ENCODE data around the gene SPINT4. TPM values are rescaled to one million over a fixed set of nuclear protein-coding genes. Genes with fewer than 3 reads are reported as not detected.

SPINT4 gene
- total and polyA plus RNA-seq, 8 donors, result not detected

GRCh38 chr20:45774945-45775344 is 52.8 kb downstream of the SPINT4 start:
- no peak for DNase-seq
- H3K27me3 ChIP-seq, result no peaks in the 10 kb centered on the region
- no peak for FAIRE-seq
- intact Hi-C loops (cut with DNase I), result loop anchor here in 2 of 3 donors (5.0 to 10.0 kb wide), 2 partner anchors 320 to 458 kb away; no protein-coding TSS in a partner anchor
- H3K4me1 ChIP-seq, result peaks cover 7 to 25% (median 8%) of the 10 kb centered on the region in 3 donors
- no peak for TF ChIP-seq CTCF (IDR thresholded peaks at IDR 0.05)
- WGBS, 2 donors, result 63 to 85% methylated on average over 2 of the region's 2 CpGs
- ATAC-seq, result no peak
- H3K4me3 ChIP-seq, result no peak overlapping the region
- no peaks in the 10 kb centered on the region for H3K9me3 ChIP-seq
- no peak overlapping the region for H3K27ac ChIP-seq
- no peaks in the 10 kb centered on the region for H3K36me3 ChIP-seq

- H3K9me3 ChIP-seq, result no peaks in the 10 kb centered on the region
- FAIRE-seq, result no peak
Observed at GRCh38 chr20:45775411-45775810, 53.3 kb downstream of the SPINT4 start.

More at GRCh38 chr20:45775411-45775810, 53.3 kb downstream of the SPINT4 start:
- intact Hi-C loops (cut with DNase I), result loop anchor here in 1 of 3 donors (10.0 kb wide), 1 partner anchor 321 kb away; no protein-coding TSS in a partner anchor
- ATAC-seq, result no peak
- Histone ChIP-seq H3K36me3 (no peaks in the 10 kb centered on the region), H3K4me1 (peaks cover 8 to 30% (median 8%) of the 10 kb centered on the region in 3 donors), H3K4me3 (no peak overlapping the region), H3K27me3 (no peaks in the 10 kb centered on the region), H3K27ac (no peak overlapping the region)
- 86 to 87% methylated on average over 6 of the region's 6 CpGs for WGBS, 2 donors
- no peak for DNase-seq
- no peak for TF ChIP-seq CTCF (IDR thresholded peaks at IDR 0.05)

Small RNA genes within 50 kb of the gene (microRNA-seq; reads per million reads assigned to microRNA genes)
- gene MIR3617, result 0 reads per million in 2 donors

Other genes with a start within 250 kb of the SPINT4 start
- gene SPINT3, start 206.7 kb upstream of the SPINT4 start, total RNA-seq, result not detected
- not detected for gene SPINT3, start 206.7 kb upstream of the SPINT4 start, polyA plus RNA-seq
- not detected for gene WFDC6, start 182.9 kb upstream of the SPINT4 start, total RNA-seq
- not detected for gene WFDC6, start 182.9 kb upstream of the SPINT4 start, polyA plus RNA-seq
- gene EPPIN, start 174.9 kb upstream of the SPINT4 start, total RNA-seq, result not detected
- not detected for gene EPPIN, start 174.9 kb upstream of the SPINT4 start, polyA plus RNA-seq
- gene WFDC8, start 143.1 kb upstream of the SPINT4 start, total RNA-seq, result not detected
- gene WFDC8, start 143.1 kb upstream of the SPINT4 start, polyA plus RNA-seq, result not detected
- gene WFDC10A, start 92.6 kb upstream of the SPINT4 start, total RNA-seq, result not detected
- gene WFDC10A, start 92.6 kb upstream of the SPINT4 start, polyA plus RNA-seq, result not detected
- gene WFDC9, start 91.1 kb upstream of the SPINT4 start, total RNA-seq, result not detected
- not detected for gene WFDC9, start 91.1 kb upstream of the SPINT4 start, polyA plus RNA-seq
- gene WFDC11, start 52.1 kb upstream of the SPINT4 start, total RNA-seq, result not detected
- not detected for gene WFDC11, start 52.1 kb upstream of the SPINT4 start, polyA plus RNA-seq
- gene WFDC13, start 20.3 kb upstream of the SPINT4 start, total RNA-seq, result not detected
- gene WFDC13, start 20.3 kb upstream of the SPINT4 start, polyA plus RNA-seq, result not detected
- not detected for gene WFDC10B, start 17.3 kb upstream of the SPINT4 start, total RNA-seq
- not detected for gene WFDC10B, start 17.3 kb upstream of the SPINT4 start, polyA plus RNA-seq
- under 1 TPM in 4 of 6 donors, not detected in 2; 0.35 to 0.81 (median 0.48) TPM for gene WFDC3, start 69.5 kb downstream of the SPINT4 start, total RNA-seq
- 1 to 10 TPM in 1 of 2 donors, under 1 TPM in 1; 0.95 to 1.8 TPM for gene WFDC3, start 69.5 kb downstream of the SPINT4 start, polyA plus RNA-seq
- 10 to 100 TPM in 3 of 6 donors, 1 to 10 TPM in 3; 7.4 to 15.3 (median 8.9) TPM for gene DNTTIP1, start 69.6 kb downstream of the SPINT4 start, total RNA-seq
- gene DNTTIP1, start 69.6 kb downstream of the SPINT4 start, polyA plus RNA-seq, result 10 to 100 TPM; 15.5 to 22.0 TPM
- 1 to 10 TPM in 2 of 6 donors, under 1 TPM in 2, not detected in 2; 0.38 to 1.9 (median 1.4) TPM for gene UBE2C, start 90.3 kb downstream of the SPINT4 start, total RNA-seq
- gene UBE2C, start 90.3 kb downstream of the SPINT4 start, polyA plus RNA-seq, result under 1 TPM; 0.31 to 0.61 TPM
- gene TNNC2, start 105.0 kb downstream of the SPINT4 start, total RNA-seq, result not detected
- gene TNNC2, start 105.0 kb downstream of the SPINT4 start, polyA plus RNA-seq, result 1 to 10 TPM; 1.2 to 4.0 TPM
- 1 to 10 TPM; 4.6 to 8.9 (median 5.9) TPM for gene SNX21, start 111.5 kb downstream of the SPINT4 start, total RNA-seq
- gene SNX21, start 111.5 kb downstream of the SPINT4 start, polyA plus RNA-seq, result 10 to 100 TPM; 11.3 to 22.6 TPM
- 10 to 100 TPM in 2 of 6 donors, 1 to 10 TPM in 4; 7.0 to 14.0 (median 9.7) TPM for gene ACOT8, start 135.0 kb downstream of the SPINT4 start, total RNA-seq
- 10 to 100 TPM; 17.9 to 21.2 TPM for gene ACOT8, start 135.0 kb downstream of the SPINT4 start, polyA plus RNA-seq
- 1 to 10 TPM in 4 of 6 donors, under 1 TPM in 2; 0.46 to 2.2 (median 1.1) TPM for gene ZSWIM3, start 135.3 kb downstream of the SPINT4 start, total RNA-seq
- 1 to 10 TPM; 1.4 to 1.9 TPM for gene ZSWIM3, start 135.3 kb downstream of the SPINT4 start, polyA plus RNA-seq
- gene ZSWIM1, start 158.9 kb downstream of the SPINT4 start, total RNA-seq, result 1 to 10 TPM; 2.9 to 6.0 (median 4.0) TPM
- 1 to 10 TPM; 2.4 to 3.1 TPM for gene ZSWIM1, start 158.9 kb downstream of the SPINT4 start, polyA plus RNA-seq
- 1 to 10 TPM in 1 of 6 donors, under 1 TPM in 5; 0.55 to 1.3 (median 0.84) TPM for gene SPATA25, start 165.3 kb downstream of the SPINT4 start, total RNA-seq
- 1 to 10 TPM; 1.2 to 1.7 TPM for gene SPATA25, start 165.3 kb downstream of the SPINT4 start, polyA plus RNA-seq
- gene NEURL2, start 168.9 kb downstream of the SPINT4 start, total RNA-seq, result 1 to 10 TPM; 1.6 to 3.8 (median 2.2) TPM
- gene NEURL2, start 168.9 kb downstream of the SPINT4 start, polyA plus RNA-seq, result 1 to 10 TPM; 4.7 to 5.3 TPM
- gene CTSA, start 169.0 kb downstream of the SPINT4 start, total RNA-seq, result 10 to 100 TPM; 27.6 to 97.8 (median 41.5) TPM
- gene CTSA, start 169.0 kb downstream of the SPINT4 start, polyA plus RNA-seq, result 100 to 1,000 TPM in 1 of 2 donors, 10 to 100 TPM in 1; 89.3 to 103 TPM
- gene PLTP, start 189.8 kb downstream of the SPINT4 start, total RNA-seq, result 100 to 1,000 TPM in 2 of 6 donors, 10 to 100 TPM in 4; 70.4 to 158 (median 95.1) TPM
- 10 to 100 TPM; 35.5 to 56.8 TPM for gene PLTP, start 189.8 kb downstream of the SPINT4 start, polyA plus RNA-seq
- gene PCIF1, start 212.3 kb downstream of the SPINT4 start, total RNA-seq, result 10 to 100 TPM; 13.3 to 19.2 (median 17.7) TPM
- gene PCIF1, start 212.3 kb downstream of the SPINT4 start, polyA plus RNA-seq, result 10 to 100 TPM; 22.9 to 34.9 TPM
- gene ZNF335, start 249.9 kb downstream of the SPINT4 start, total RNA-seq, result 10 to 100 TPM in 2 of 6 donors, 1 to 10 TPM in 4; 7.4 to 11.0 (median 7.5) TPM
- 10 to 100 TPM; 24.4 to 27.4 TPM for gene ZNF335, start 249.9 kb downstream of the SPINT4 start, polyA plus RNA-seq